ENCODE data around the gene CASK.
A peak's percentile ranks its signal among the peaks of the same experiment; 100 is the strongest.
"Not testable (repeated sequence)": the region's sequence is repeated elsewhere in the genome, so short reads cannot be mapped to it uniquely, and the experiment has no call there.

The CASK gene

GRCh38 chrX:41722816-41723618, 200.3 kb downstream of the CASK start:
- peak; percentile 4 for DNase-seq

GRCh38 chrX:41722214-41722613, 201.1 kb downstream of the CASK start:
- no peak for DNase-seq

GRCh38 chrX:41721590-41721989, 201.8 kb downstream of the CASK start:
- no peak for DNase-seq

GRCh38 chrX:41720125-41720779, 203.1 kb downstream of the CASK start:
- no peak for DNase-seq

GRCh38 chrX:41719610-41720009, 203.7 kb downstream of the CASK start:
- DNase-seq = not testable (repeated sequence)

- no peak for DNase-seq
Measured at GRCh38 chrX:41718481-41719235, 204.7 kb downstream of the CASK start.

- no peak for DNase-seq
Measured at GRCh38 chrX:41716767-41717473, 206.4 kb downstream of the CASK start.

- DNase-seq = no peak
Measured at GRCh38 chrX:41716222-41716621, 207.1 kb downstream of the CASK start.

- no peak for DNase-seq
Measured at GRCh38 chrX:41711021-41711667, 212.2 kb downstream of the CASK start.

GRCh38 chrX:41708486-41708885, 214.9 kb downstream of the CASK start:
- DNase-seq = no peak

GRCh38 chrX:41707218-41707617, 216.1 kb downstream of the CASK start:
- no peak for DNase-seq

GRCh38 chrX:41705680-41706374, 217.5 kb downstream of the CASK start:
- no peak for DNase-seq

GRCh38 chrX:41705042-41705441, 218.3 kb downstream of the CASK start:
- DNase-seq = no peak

GRCh38 chrX:41703574-41704029, 219.8 kb downstream of the CASK start:
- DNase-seq = no peak

GRCh38 chrX:41695426-41695825, 227.9 kb downstream of the CASK start:
- DNase-seq = no peak

GRCh38 chrX:41693024-41693423, 230.3 kb downstream of the CASK start:
- no peak for DNase-seq

- DNase-seq = no peak
Measured at GRCh38 chrX:41692162-41692749, 231.1 kb downstream of the CASK start.

GRCh38 chrX:41689711-41690110, 233.6 kb downstream of the CASK start:
- DNase-seq = no peak

GRCh38 chrX:41688835-41689234, 234.5 kb downstream of the CASK start, which contains the start of gene GPR34:
GPR34 (plus strand) TSS chrX:41688973; CDS start chrX:41695634, 6,661 bp downstream.
- DNase-seq = no peak

GRCh38 chrX:41688156-41688555, 235.2 kb downstream of the CASK start:
- no peak for DNase-seq

GRCh38 chrX:41686788-41687187, 236.6 kb downstream of the CASK start:
- no peak for DNase-seq
